Caki2 (cell line): ENCODE results near the gene AVP. TPM values are rescaled to one million over a fixed set of nuclear protein-coding genes. Genes with fewer than 3 reads are reported as not detected.
"Not testable (repeated sequence)": the region's sequence is repeated elsewhere in the genome, so short reads cannot be mapped to it uniquely, and the experiment has no call there.

Source experiments
- DNase-seq: peaks from one replicate; pipeline ENCODE4 v3.0.0-alpha.2; 2015; ENCODE audit warnings: low read depth
- in situ Hi-C: cut with HindIII; loops from 2 replicates; pipeline ENCODE4 v1.10.0; 2016; ENCODE audit warnings: low sequenced_read_pairs, low pct_unique_long_range_greater_than_20kb, mixed read lengths
- total RNA-seq: library from RNA; depleted of rRNA; stranded (reverse); fragments of >200 nt; shearing (Covaris generic); gene quantifications from 2 replicates; pipeline ENCODE4 v1.2.3, GENCODE V29; 2014; ENCODE audit warnings: low replicate concordance; rRNA removed

AVP gene
- not detected in 2 replicates for total RNA-seq

- in situ Hi-C loops: no loop called here
Measured at GRCh38 chr20:3084283-3084985, at the start of gene AVP. Gene AVP, minus strand, starts transcription at chr20:3084724. Its CDS starts 50 bp downstream, at chr20:3084674.

GRCh38 chr20:3134151-3134550 is 49.6 kb upstream of the AVP start:
- DNase-seq: no peak

More at GRCh38 chr20:3084283-3084985, at the start of gene AVP:
- no peak for DNase-seq

GRCh38 chr20:3133155-3133554 is 48.6 kb upstream of the AVP start:
- DNase-seq: no peak

More at GRCh38 chr20:3134151-3134550, 49.6 kb upstream of the AVP start:
- in situ Hi-C loops: no loop called here

GRCh38 chr20:3130051-3130600 is 45.6 kb upstream of the AVP start:
- DNase-seq: no peak
- in situ Hi-C loops: no loop called here

More at GRCh38 chr20:3133155-3133554, 48.6 kb upstream of the AVP start:
- in situ Hi-C loops: no loop called here

GRCh38 chr20:3129094-3129493 is 44.6 kb upstream of the AVP start:
- no peak for DNase-seq
- in situ Hi-C loops: no loop called here

- DNase-seq: no peak
- in situ Hi-C loops: no loop called here
Measured at GRCh38 chr20:3128275-3128984, 43.9 kb upstream of the AVP start.

GRCh38 chr20:3126527-3126859 is 42.0 kb upstream of the AVP start:
- in situ Hi-C loops: no loop called here
- peak; percentile 55 for DNase-seq

- DNase-seq, in situ Hi-C loops: not testable (repeated sequence)
Measured at GRCh38 chr20:3125776-3126526, 41.4 kb upstream of the AVP start.

GRCh38 chr20:3124773-3125560 is 40.4 kb upstream of the AVP start:
- DNase-seq, in situ Hi-C loops: not testable (repeated sequence)

GRCh38 chr20:3124163-3124562 is 39.6 kb upstream of the AVP start:
- DNase-seq, in situ Hi-C loops: not testable (repeated sequence)

GRCh38 chr20:3123542-3123941 is 39.0 kb upstream of the AVP start:
- DNase-seq: no peak
- in situ Hi-C loops: no loop called here

- in situ Hi-C loops: no loop called here
- DNase-seq: no peak
Measured at GRCh38 chr20:3121955-3122610, 37.6 kb upstream of the AVP start.

- no peak for DNase-seq
- in situ Hi-C loops: no loop called here
Measured at GRCh38 chr20:3121271-3121911, 36.9 kb upstream of the AVP start.

GRCh38 chr20:3119044-3119443 is 34.5 kb upstream of the AVP start:
- no peak for DNase-seq
- in situ Hi-C loops: no loop called here

GRCh38 chr20:3117839-3118379 is 33.4 kb upstream of the AVP start:
- DNase-seq: peak; percentile 86
- in situ Hi-C loops: not testable (repeated sequence)

GRCh38 chr20:3116341-3116740 is 31.8 kb upstream of the AVP start:
- no peak for DNase-seq
- in situ Hi-C loops: no loop called here
